Fibroblast of skin of back (primary cell): Measurements from ENCODE around the gene HDAC7.
"Not testable (repeated sequence)": the region's sequence is repeated elsewhere in the genome, so short reads cannot be mapped to it uniquely, and the experiment has no call there.

ENCODE experiments used
- DNase-seq: peaks from one replicate; pipeline ENCODE4 v3.0.0-alpha.2; 2013

The HDAC7 gene

DNA sequence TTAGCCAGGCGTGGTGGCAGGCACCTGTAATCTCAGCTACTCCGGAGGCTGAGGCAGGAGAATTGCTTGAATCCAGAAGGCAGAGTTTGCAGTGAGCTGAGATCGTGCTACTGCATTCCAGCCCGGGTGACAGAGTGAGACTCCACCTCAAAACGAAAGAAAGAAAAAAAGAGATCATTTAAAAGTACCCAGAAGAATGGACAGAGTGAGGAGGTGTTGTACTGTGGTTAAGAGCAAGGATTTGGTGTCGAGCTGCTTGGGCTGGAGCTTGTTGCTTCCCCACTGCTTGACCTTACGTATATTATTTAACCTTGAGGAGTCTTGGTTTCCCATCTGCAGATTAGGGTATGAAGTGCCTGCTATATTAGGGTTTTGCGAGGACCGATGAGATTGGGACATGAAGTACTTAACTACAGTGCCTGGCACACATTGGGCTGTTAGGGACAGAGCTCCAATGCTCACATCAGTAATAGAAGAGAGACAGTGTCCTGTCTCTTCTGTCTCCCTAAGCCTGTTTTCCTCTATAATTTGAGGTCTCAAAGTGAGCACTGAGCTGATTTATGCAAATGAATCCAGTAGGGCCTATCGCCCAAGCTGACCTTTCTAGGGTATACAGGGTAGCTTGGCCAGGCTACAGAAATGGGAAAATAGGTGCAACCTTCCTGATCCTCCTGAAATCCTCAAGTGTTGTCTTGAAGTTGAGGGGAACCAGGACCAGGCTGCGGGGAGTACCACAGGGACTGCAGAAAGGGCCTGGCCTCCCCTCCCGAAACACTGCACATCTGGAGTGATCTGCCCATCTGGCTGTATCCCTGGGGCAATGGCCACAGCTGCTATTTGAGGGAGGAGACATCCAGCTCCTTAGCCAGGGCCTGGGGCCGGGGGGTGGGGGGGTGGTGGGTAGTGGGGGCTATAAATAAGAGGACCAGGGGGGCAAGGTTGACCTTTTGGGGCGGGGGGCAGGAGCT lies 8.6 kb upstream of the HDAC7 start:
- DNase-seq: no peak

GRCh38 chr12:47825173-47825639 lies 5.5 kb upstream of the HDAC7 start:
- DNase-seq: no peak

- DNase-seq: no peak
These were observed 4.9 kb upstream of the HDAC7 start for GRCh38 chr12:47824635-47825034.

DNA sequence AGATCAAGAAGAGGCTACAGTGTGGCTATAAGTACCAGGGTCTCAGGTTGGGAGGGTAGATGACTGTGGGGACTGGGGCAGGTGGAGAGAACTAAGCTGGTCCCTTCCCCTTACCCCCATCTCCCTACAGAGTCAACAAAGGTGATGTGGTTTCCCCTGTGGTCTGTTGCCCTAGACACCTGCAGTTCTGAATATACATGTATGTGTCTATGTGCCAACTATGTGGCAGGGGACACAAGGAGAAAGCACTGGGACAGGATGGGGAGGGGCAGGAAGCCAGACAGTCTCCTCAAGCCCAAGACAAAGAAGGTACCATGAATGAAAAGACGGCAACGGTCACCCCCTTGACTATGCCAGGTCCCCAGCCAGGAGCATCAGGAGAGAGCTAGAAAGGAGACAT lies 4.5 kb upstream of the HDAC7 start:
- no peak for DNase-seq

DNA sequence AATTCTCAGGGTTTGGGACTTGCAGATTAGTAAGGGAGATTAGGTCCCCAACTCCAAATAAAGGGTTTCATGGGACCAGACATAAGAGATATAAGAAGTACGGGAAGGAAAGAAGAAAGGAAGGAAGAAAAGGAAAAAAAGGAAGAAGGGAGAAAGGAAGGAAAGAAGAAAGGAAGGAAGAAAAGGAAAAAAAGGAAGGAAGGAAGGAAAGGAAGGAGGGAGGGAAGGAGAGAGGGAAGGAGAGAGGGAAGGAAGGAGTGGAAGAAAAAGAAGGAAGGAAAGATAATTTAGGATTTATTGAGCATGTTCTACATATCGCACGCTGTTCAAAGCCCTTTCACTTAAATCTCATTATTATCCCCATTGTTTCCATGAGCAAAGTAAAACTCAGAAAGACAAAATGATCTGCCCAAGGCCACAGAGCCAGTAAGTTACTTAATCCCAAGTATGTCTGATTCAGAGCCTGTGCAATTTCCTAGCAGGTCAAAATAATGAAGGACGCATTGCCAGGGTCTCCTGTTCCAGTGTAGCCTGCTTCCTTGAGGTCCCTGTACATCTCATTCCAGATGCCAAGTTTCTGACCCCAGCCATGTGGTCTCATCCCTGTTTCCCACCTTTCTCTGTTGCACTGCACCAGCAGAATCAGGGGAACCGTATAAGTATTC lies 3.9 kb upstream of the HDAC7 start:
- no peak for DNase-seq

- DNase-seq: no peak
These were observed 3.2 kb upstream of the HDAC7 start for GRCh38 chr12:47822863-47823262.

GRCh38 chr12:47822401-47822800 lies 2.7 kb upstream of the HDAC7 start:
- no peak for DNase-seq

GRCh38 chr12:47821346-47821706 lies 1.6 kb upstream of the HDAC7 start:
- DNase-seq: no peak

- DNase-seq: peak; percentile 99
These were observed 1.1 kb upstream of the HDAC7 start for GRCh38 chr12:47820631-47821345.

- DNase-seq: no peak
These were observed 386 bp downstream of the HDAC7 start for GRCh38 chr12:47819138-47819895.

- peak; percentile 55 for DNase-seq
These were observed 1.1 kb downstream of the HDAC7 start for GRCh38 chr12:47818467-47819137.

DNA sequence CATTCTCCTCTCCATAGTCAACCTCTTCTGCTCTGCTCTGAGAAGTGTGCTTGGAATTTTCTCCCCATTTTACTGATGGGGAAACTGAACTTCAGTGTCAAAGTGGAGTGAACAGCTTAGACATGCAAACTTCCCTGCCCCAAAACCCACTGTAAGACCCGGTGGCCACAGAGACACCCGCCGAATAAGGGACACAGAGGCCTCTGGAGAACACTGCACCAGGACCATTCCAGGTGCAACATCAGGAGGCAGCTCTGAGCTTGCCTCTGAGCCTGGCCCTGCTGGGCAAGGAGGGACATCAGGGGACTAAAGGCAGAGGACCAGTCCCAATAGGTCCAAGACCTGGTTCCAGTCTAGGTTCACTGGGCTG lies 1.7 kb downstream of the HDAC7 start:
- no peak for DNase-seq

DNA sequence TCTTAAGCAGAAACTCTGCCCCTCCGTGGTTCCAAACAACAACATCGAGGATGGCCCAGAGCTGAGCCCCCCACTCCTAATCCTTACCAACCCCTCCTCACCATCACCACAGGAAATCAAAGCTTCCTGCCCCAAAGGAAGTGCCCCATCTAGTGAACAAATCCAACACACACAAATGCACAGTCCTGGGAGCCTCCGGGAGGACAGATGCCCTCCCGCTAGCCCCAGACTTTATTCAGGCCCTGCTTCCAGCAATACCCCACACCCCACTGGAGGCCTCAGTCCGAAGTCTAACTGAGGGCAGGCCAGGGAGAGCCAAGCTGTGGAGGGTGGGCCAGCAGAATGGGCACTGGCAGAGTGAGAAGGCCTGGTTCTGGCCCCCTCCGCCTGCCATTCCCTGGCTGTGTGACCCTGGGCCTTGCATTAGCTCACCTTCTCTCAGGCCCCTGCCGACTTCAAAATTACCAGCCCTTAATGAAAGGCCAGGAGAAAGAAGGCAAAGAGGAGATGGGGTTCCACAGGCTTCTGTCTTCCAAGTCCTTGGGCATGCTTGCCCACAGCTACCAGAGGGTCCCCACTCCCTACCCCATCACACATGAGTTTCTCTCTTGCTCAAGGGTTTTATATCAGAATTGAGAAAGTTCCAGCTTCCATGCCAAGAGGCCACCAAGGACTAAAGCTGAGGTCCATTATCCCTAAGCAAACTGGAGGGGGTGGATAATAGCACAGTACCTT lies 2.3 kb downstream of the HDAC7 start:
- DNase-seq: no peak

GRCh38 chr12:47816403-47817271 lies 3.1 kb downstream of the HDAC7 start:
- DNase-seq: no peak

DNA sequence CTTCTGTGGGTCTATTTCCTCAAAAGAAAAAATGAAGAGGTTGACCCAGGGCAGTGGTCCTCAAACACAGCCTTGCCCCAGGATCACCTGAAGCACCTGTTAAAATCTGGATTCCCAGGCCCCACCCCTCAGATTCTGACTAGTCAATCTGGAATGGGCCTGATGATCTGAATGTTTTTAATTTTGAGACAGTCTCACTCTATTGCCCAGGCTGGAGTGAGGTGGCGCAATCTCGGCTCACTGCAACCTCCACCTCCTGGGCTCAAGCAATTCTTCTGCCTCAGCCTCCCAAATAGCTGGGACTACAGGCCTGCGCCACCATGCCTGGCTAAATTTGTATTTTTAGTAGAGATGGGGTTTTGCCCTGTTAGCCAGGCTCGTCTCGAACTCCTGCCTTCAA lies 4.3 kb downstream of the HDAC7 start:
- DNase-seq: not testable (repeated sequence)

GRCh38 chr12:47814539-47815170 lies 5.0 kb downstream of the HDAC7 start:
- DNase-seq: no peak

GRCh38 chr12:47813511-47814196 lies 6.0 kb downstream of the HDAC7 start:
- DNase-seq: peak; percentile 57

DNA sequence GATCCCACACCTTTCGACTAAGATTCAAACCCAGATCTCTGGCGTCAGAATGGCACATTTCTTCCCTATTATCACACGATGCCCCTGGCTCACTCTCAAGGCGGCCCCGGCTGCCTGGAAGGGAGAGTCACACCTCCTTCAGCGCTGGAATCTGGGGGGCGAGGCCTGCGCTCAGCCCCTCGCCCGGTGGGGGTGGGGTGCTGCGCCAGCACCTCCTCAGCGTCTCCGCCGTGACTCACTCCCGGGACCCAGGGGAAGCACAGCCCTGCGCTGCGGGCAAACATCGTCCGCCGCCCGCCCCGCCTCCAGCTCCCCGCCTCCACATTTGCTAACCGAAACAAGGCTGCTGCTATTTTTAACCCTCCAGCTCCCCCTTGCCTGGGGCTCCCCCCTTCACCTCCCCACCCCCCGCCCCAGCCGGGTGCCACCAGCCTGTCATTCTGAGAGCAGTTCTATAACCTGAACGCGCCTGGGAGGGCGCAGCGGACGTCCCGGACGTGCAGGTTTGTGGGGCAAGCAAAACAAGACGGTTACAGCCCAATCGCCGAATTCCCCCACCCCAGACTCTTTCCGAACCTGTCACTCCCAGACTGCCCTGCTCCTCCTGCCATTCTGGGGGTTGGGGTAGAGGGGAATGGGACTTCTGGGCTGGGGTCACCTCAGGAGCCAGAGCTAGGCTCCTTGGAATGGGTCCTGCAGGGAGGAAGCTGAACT lies 6.7 kb downstream of the HDAC7 start:
- peak; percentile 97 for DNase-seq
